ENCODE measurements around the gene MRPL20.
A peak's percentile ranks its signal among the peaks of the same experiment; 100 is the strongest.

Gene MRPL20

GRCh38 chr1:1406821-1407635 lies at the start of gene MRPL20:
Gene MRPL20, minus strand, starts transcription at chr1:1407293. Its CDS starts 76 bp downstream, at chr1:1407217.
- TF ChIP-seq EP300 (IDR thresholded peaks at IDR 0.05; ENCODE audit: borderline replicate concordance) (peak; percentile 64; the same call in 1 of the 2 replicates), RAD21 (IDR thresholded peaks at IDR 0.05; ENCODE audit: low read depth) (no peak), NFIC (IDR thresholded peaks at IDR 0.05) (peak; percentile 47; the same call in 1 of the 2 replicates), CEBPB (IDR thresholded peaks at IDR 0.05) (no peak), REST (IDR thresholded peaks at IDR 0.05; ENCODE audit: low read depth) (peak; percentile 19; the same call in 1 of the 2 replicates), USF1 (IDR thresholded peaks at IDR 0.05) (peak; percentile 71), ZBTB7A (IDR thresholded peaks at IDR 0.05; ENCODE audit: low read depth) (no peak; the same call in 1 of the 2 replicates), TCF12 (IDR thresholded peaks at IDR 0.05; ENCODE audit: low read depth) (peak; percentile 78), EGR1 (IDR thresholded peaks at IDR 0.05) (peak; percentile 89), MAX (IDR thresholded peaks at IDR 0.05) (peak; percentile 95), TAF1 (IDR thresholded peaks at IDR 0.05; ENCODE audit: low read depth) (peak; percentile 99), FOXM1 (IDR thresholded peaks at IDR 0.05; ENCODE audit: borderline replicate concordance, low read depth) (no peak), CREB1 (IDR thresholded peaks at IDR 0.05; ENCODE audit: low read depth) (peak; percentile 48; the same call in 1 of the 2 replicates), TEAD4 (IDR thresholded peaks at IDR 0.05) (peak; percentile 47; the same call in 1 of the 2 replicates), YY1 (IDR thresholded peaks at IDR 0.05; ENCODE audit: low read depth) (peak; percentile 97)

GRCh38 chr1:1455366-1455884 lies 48.3 kb upstream of the MRPL20 start:
- TF ChIP-seq YY1 (IDR thresholded peaks at IDR 0.05; ENCODE audit: low read depth), result no peak
- no peak for TF ChIP-seq NFIC (IDR thresholded peaks at IDR 0.05)
- no peak for TF ChIP-seq REST (IDR thresholded peaks at IDR 0.05; ENCODE audit: low read depth)

- TF ChIP-seq USF1 (IDR thresholded peaks at IDR 0.05), result no peak
- no peak for TF ChIP-seq ZBTB7A (IDR thresholded peaks at IDR 0.05; ENCODE audit: low read depth)
- no peak for TF ChIP-seq CEBPB (IDR thresholded peaks at IDR 0.05)
- TF ChIP-seq REST (IDR thresholded peaks at IDR 0.05; ENCODE audit: low read depth), result no peak
- no peak for TF ChIP-seq YY1 (IDR thresholded peaks at IDR 0.05; ENCODE audit: low read depth)
- no peak for TF ChIP-seq TEAD4 (IDR thresholded peaks at IDR 0.05)
- no peak for TF ChIP-seq EGR1 (IDR thresholded peaks at IDR 0.05)
- TF ChIP-seq MAX (IDR thresholded peaks at IDR 0.05), result no peak
- no peak for TF ChIP-seq EP300 (IDR thresholded peaks at IDR 0.05; ENCODE audit: borderline replicate concordance)
- no peak for TF ChIP-seq TAF1 (IDR thresholded peaks at IDR 0.05; ENCODE audit: low read depth)
- TF ChIP-seq NFIC (IDR thresholded peaks at IDR 0.05), result no peak
- no peak for TF ChIP-seq CREB1 (IDR thresholded peaks at IDR 0.05; ENCODE audit: low read depth)
- no peak for TF ChIP-seq FOXM1 (IDR thresholded peaks at IDR 0.05; ENCODE audit: borderline replicate concordance, low read depth)
- no peak for TF ChIP-seq RAD21 (IDR thresholded peaks at IDR 0.05; ENCODE audit: low read depth)
- no peak for TF ChIP-seq TCF12 (IDR thresholded peaks at IDR 0.05; ENCODE audit: low read depth)
Measured at GRCh38 chr1:1452882-1453281, 45.8 kb upstream of the MRPL20 start.

Data from Ishikawa (cell line).